NCI-H524 treated with DMSO at 0.1 percent for 48 hours (cell line): ENCODE results near the gene NUDC.
"Not testable (repeated sequence)": the region's sequence is repeated elsewhere in the genome, so short reads cannot be mapped to it uniquely, and the experiment has no call there.

Experiments used
- DNase-seq: peaks from one replicate; lab custom pipeline; 2025; lab: John Stamatoyannopoulos, UW

NUDC gene

GRCh38 chr1:26989403-26990109, 68.0 kb downstream of the NUDC start:
- not testable (repeated sequence) for DNase-seq

- DNase-seq = peak; percentile 55
Observed at GRCh38 chr1:26991310-26992116, 70.0 kb downstream of the NUDC start.

- no peak for DNase-seq
Observed at GRCh38 chr1:26993237-26994019, 71.9 kb downstream of the NUDC start, which contains the start of gene TRNP1. TRNP1 (plus strand) TSS chr1:26993692; CDS start chr1:26993787, 95 bp downstream.

- no peak for DNase-seq
Observed at GRCh38 chr1:26994020-26994786, 72.7 kb downstream of the NUDC start.

GRCh38 chr1:26994787-26995517, 73.4 kb downstream of the NUDC start:
- no peak for DNase-seq

GRCh38 chr1:26996024-26996423, 74.5 kb downstream of the NUDC start:
- no peak for DNase-seq
